ENCODE results near the gene FSIP1. TPM values are rescaled to one million over a fixed set of nuclear protein-coding genes. Genes with fewer than 3 reads are reported as not detected.

The FSIP1 gene
- total RNA-seq, 2 experiments from 2014 or later: 0.50 to 0.56 TPM

- no peak for ATAC-seq
- peaks cover 2% of the 10 kb centered on the region for H3K36me3 Mint-ChIP-seq
- no peaks in the 10 kb centered on the region for H3K9me3 Mint-ChIP-seq (ENCODE audit: low read depth)
- no peak overlapping the region for H3K4me3 Mint-ChIP-seq
- no peak overlapping the region for H3K27ac Mint-ChIP-seq
- CTCF ChIA-PET: no interaction called here
- no peaks in the 10 kb centered on the region for H3K27me3 Mint-ChIP-seq
- H3K4me1 Mint-ChIP-seq: peaks cover 17% of the 10 kb centered on the region
- DNase-seq: no peak
Measured at GRCh38 chr15:39770748-39771689, 11.6 kb downstream of the FSIP1 start.

- DNase-seq: no peak
- Mint-ChIP-seq H3K4me1 (peaks cover 3% of the 10 kb centered on the region), H3K27ac (no peak overlapping the region), H3K4me3 (no peak overlapping the region), H3K9me3 (ENCODE audit: low read depth) (no peaks in the 10 kb centered on the region), H3K27me3 (no peaks in the 10 kb centered on the region), H3K36me3 (no peaks in the 10 kb centered on the region)
- CTCF ChIA-PET: interaction anchor here (1.0 to 2.2 kb wide), 2 partner anchors 10 to 27 kb away, joined by 3 to 10 read pairs; no protein-coding TSS in a partner anchor
- ATAC-seq: no peak
Measured at GRCh38 chr15:39767921-39768320, 14.7 kb downstream of the FSIP1 start.

GRCh38 chr15:39761006-39761405 lies 21.6 kb downstream of the FSIP1 start:
- Mint-ChIP-seq H3K4me1 (no peaks in the 10 kb centered on the region), H3K27ac (no peak overlapping the region), H3K9me3 (ENCODE audit: low read depth) (no peaks in the 10 kb centered on the region), H3K4me3 (no peak overlapping the region), H3K36me3 (peaks cover 1% of the 10 kb centered on the region), H3K27me3 (peaks cover 12% of the 10 kb centered on the region)
- CTCF ChIA-PET: no interaction called here
- no peak for DNase-seq
- ATAC-seq: no peak

GRCh38 chr15:39756806-39757522 lies 25.7 kb downstream of the FSIP1 start:
- peaks cover 32% of the 10 kb centered on the region for H3K27me3 Mint-ChIP-seq
- no peaks in the 10 kb centered on the region for H3K4me1 Mint-ChIP-seq
- CTCF ChIA-PET: interaction anchor here (0.6 to 7.2 kb wide), 46 partner anchors 8 to 1302 kb away, joined by 3 to 85 read pairs (median 4); partner anchors contain the start of genes FSIP1 and THBS1
- H3K36me3 Mint-ChIP-seq: peaks cover 1% of the 10 kb centered on the region
- H3K4me3 Mint-ChIP-seq: no peak overlapping the region
- no peaks in the 10 kb centered on the region for H3K9me3 Mint-ChIP-seq (ENCODE audit: low read depth)
- ATAC-seq (no peak), DNase-seq (no peak)
- no peak overlapping the region for H3K27ac Mint-ChIP-seq

GRCh38 chr15:39752991-39753390 lies 29.6 kb downstream of the FSIP1 start:
- Mint-ChIP-seq H3K27me3 (peaks cover 46% of the 10 kb centered on the region), H3K27ac (no peak overlapping the region), H3K4me1 (no peaks in the 10 kb centered on the region), H3K36me3 (no peaks in the 10 kb centered on the region), H3K9me3 (ENCODE audit: low read depth) (no peaks in the 10 kb centered on the region), H3K4me3 (no peak overlapping the region)
- CTCF ChIA-PET: interaction anchor here (1.0 to 7.2 kb wide), 2 partner anchors 67 to 171 kb away, joined by 3 to 85 read pairs; partner anchors contain the start of gene THBS1
- DNase-seq: no peak
- ATAC-seq: no peak

GRCh38 chr15:39752246-39752645 lies 30.4 kb downstream of the FSIP1 start:
- no peaks in the 10 kb centered on the region for H3K9me3 Mint-ChIP-seq (ENCODE audit: low read depth)
- H3K4me1 Mint-ChIP-seq: no peaks in the 10 kb centered on the region
- no peak for DNase-seq
- H3K27ac Mint-ChIP-seq: no peak overlapping the region
- ATAC-seq: no peak
- H3K27me3 Mint-ChIP-seq: peaks cover 48% of the 10 kb centered on the region
- no peak overlapping the region for H3K4me3 Mint-ChIP-seq
- no peaks in the 10 kb centered on the region for H3K36me3 Mint-ChIP-seq
- CTCF ChIA-PET: no interaction called here

- Mint-ChIP-seq H3K36me3 (no peaks in the 10 kb centered on the region), H3K4me3 (no peak overlapping the region), H3K27me3 (peaks cover 37% of the 10 kb centered on the region), H3K4me1 (peaks cover 3% of the 10 kb centered on the region), H3K9me3 (ENCODE audit: low read depth) (no peaks in the 10 kb centered on the region), H3K27ac (no peak overlapping the region)
- DNase-seq (no peak), ATAC-seq (no peak)
- CTCF ChIA-PET: interaction anchor here (0.6 kb wide), 1 partner anchor 55 kb away, joined by 3 read pairs; no protein-coding TSS in a partner anchor
Measured at GRCh38 chr15:39748276-39748675, 34.4 kb downstream of the FSIP1 start.

- H3K27ac Mint-ChIP-seq: no peak overlapping the region
- CTCF ChIA-PET: no interaction called here
- H3K4me1 Mint-ChIP-seq: peaks cover 3% of the 10 kb centered on the region
- ATAC-seq (no peak), DNase-seq (no peak)
- no peaks in the 10 kb centered on the region for H3K36me3 Mint-ChIP-seq
- peaks cover 39% of the 10 kb centered on the region for H3K27me3 Mint-ChIP-seq
- no peaks in the 10 kb centered on the region for H3K9me3 Mint-ChIP-seq (ENCODE audit: low read depth)
- no peak overlapping the region for H3K4me3 Mint-ChIP-seq
Measured at GRCh38 chr15:39747326-39747725, 35.3 kb downstream of the FSIP1 start.

GRCh38 chr15:39746714-39747276 lies 35.8 kb downstream of the FSIP1 start:
- ATAC-seq: no peak
- DNase-seq: no peak
- Mint-ChIP-seq H3K4me3 (no peak overlapping the region), H3K36me3 (no peaks in the 10 kb centered on the region), H3K27me3 (peaks cover 42% of the 10 kb centered on the region), H3K27ac (no peak overlapping the region), H3K4me1 (peaks cover 3% of the 10 kb centered on the region), H3K9me3 (ENCODE audit: low read depth) (no peaks in the 10 kb centered on the region)
- CTCF ChIA-PET: no interaction called here

GRCh38 chr15:39746176-39746575 lies 36.5 kb downstream of the FSIP1 start:
- ATAC-seq (no peak), DNase-seq (no peak)
- peaks cover 3% of the 10 kb centered on the region for H3K4me1 Mint-ChIP-seq
- no peak overlapping the region for H3K27ac Mint-ChIP-seq
- peaks cover 42% of the 10 kb centered on the region for H3K27me3 Mint-ChIP-seq
- H3K9me3 Mint-ChIP-seq (ENCODE audit: low read depth): no peaks in the 10 kb centered on the region
- CTCF ChIA-PET: interaction anchor here (2.0 kb wide), 1 partner anchor 11 kb away, joined by 11 read pairs; no protein-coding TSS in a partner anchor
- no peak overlapping the region for H3K4me3 Mint-ChIP-seq
- H3K36me3 Mint-ChIP-seq: no peaks in the 10 kb centered on the region

- Mint-ChIP-seq H3K4me1 (peaks cover 3% of the 10 kb centered on the region), H3K27me3 (peaks cover 40% of the 10 kb centered on the region), H3K9me3 (ENCODE audit: low read depth) (no peaks in the 10 kb centered on the region), H3K36me3 (no peaks in the 10 kb centered on the region), H3K27ac (no peak overlapping the region), H3K4me3 (no peak overlapping the region)
- ATAC-seq: no peak
- CTCF ChIA-PET: interaction anchor here (0.9 to 2.0 kb wide), 3 partner anchors 12 to 165 kb away, joined by 3 to 11 read pairs (median 4); partner anchors contain the start of gene THBS1
- DNase-seq: no peak
Measured at GRCh38 chr15:39745415-39745814, 37.2 kb downstream of the FSIP1 start.

- CTCF ChIA-PET: interaction anchor here (0.9 to 2.0 kb wide), 3 partner anchors 12 to 164 kb away, joined by 3 to 11 read pairs (median 4); partner anchors contain the start of gene THBS1
- DNase-seq (no peak), ATAC-seq (peak; percentile 27)
- no peak overlapping the region for H3K27ac Mint-ChIP-seq
- peaks cover 33% of the 10 kb centered on the region for H3K27me3 Mint-ChIP-seq
- H3K4me3 Mint-ChIP-seq: no peak overlapping the region
- no peaks in the 10 kb centered on the region for H3K36me3 Mint-ChIP-seq
- H3K9me3 Mint-ChIP-seq (ENCODE audit: low read depth): no peaks in the 10 kb centered on the region
- H3K4me1 Mint-ChIP-seq: peaks cover 3% of the 10 kb centered on the region
Measured at GRCh38 chr15:39744334-39745103, 38.1 kb downstream of the FSIP1 start.
